K562 (cell line): ENCODE measurements around the gene APOL3. TPM values are rescaled to one million over a fixed set of nuclear protein-coding genes. Genes with fewer than 3 reads are reported as not detected.

Experiments used
- ATAC-seq: fragments of 200-7000 bp; cut with Tn5 transposase; 3 replicates; pipeline ENCODE4 v1.9.1; 2020; ENCODE audit warnings: moderate library complexity
- BruUV-seq: library from RNA; stranded (reverse); fragments of 400-500 nt; replicated peaks from 2 replicates; lab custom pipeline; 2021; lab: Mats Ljungman, UMichigan
- CTCF ChIA-PET: fragments of 300-600 bp; formaldehyde crosslinking; extraction: SDS; loops from one replicate; lab custom pipeline; 2021; ENCODE audit warnings: low intra/inter-chr PET ratio; lab: Yijun Ruan, JAX
- POLR2A ChIA-PET: fragments of 300-600, 350-650 bp; sonication (Branson Sonifier 250); formaldehyde crosslinking; extraction: SDS; loops from one replicate; lab custom pipeline; 2021; ENCODE audit warnings: antibody characterized with exemption, inconsistent platforms; lab: Yijun Ruan, JAX
- DNase-seq, 4 experiments: peaks; one replicate each; pipeline versions ENCODE4 v3.0.0 to v3.0.0-alpha.2; 2011 to 2018; ENCODE audit warnings: low spot score in 3 of 4, mixed read lengths in 3 of 4; ENCODE audit errors: extremely low read depth in 1 of 4
- FAIRE-seq: peaks from 2 replicates; lab custom pipeline; 2011; peaks lifted over from hg19 to GRCh38; lab: Jason Lieb, UNC
- H2AFZ ChIP-seq: 2 replicates; pipeline ENCODE4 v1.6.0; 2011; ENCODE audit warnings: low read depth, low read length, control low read depth, inconsistent platforms
- H3K27ac ChIP-seq: fragments of 200-600 bp; 3 replicates; pipeline ENCODE4 v1.8.0; 2011; ENCODE audit warnings: low read depth, mild to moderate bottlenecking, control low read depth, inconsistent platforms, low read length, moderate library complexity, mixed read lengths; ENCODE audit errors: extremely low read depth
- H3K27me3 ChIP-seq, 2 experiments: fragments of 300-600 bp in 1 of 2; 2 replicates in 1 of 2; 3 replicates in 1 of 2; pipeline versions ENCODE4 v1.6.0 to v1.8.0; 2011; ENCODE audit warnings: inconsistent platforms in 2 of 2, low read length in 2 of 2, mild to moderate bottlenecking in 1 of 2, mixed read lengths in 1 of 2, moderate library complexity in 1 of 2; ENCODE audit not compliant: control insufficient read depth in 2 of 2, insufficient read depth in 2 of 2
- H3K36me3 ChIP-seq: fragments of 300-600 bp; 3 replicates; pipeline ENCODE4 v1.8.0; 2011; ENCODE audit warnings: mild to moderate bottlenecking, low read length, inconsistent platforms; ENCODE audit not compliant: control insufficient read depth, insufficient read depth
- H3K4me1 ChIP-seq, 2 experiments: fragments of 200-600 bp in 1 of 2; replicated peaks in 1 of 2; 2 replicates in 1 of 2; 3 replicates in 1 of 2; pipeline versions ENCODE4 v1.5.1 to v1.8.0; 2011; ENCODE audit warnings: inconsistent platforms in 2 of 2, low read length in 2 of 2, mild to moderate bottlenecking in 1 of 2, mixed read lengths in 1 of 2, moderate library complexity in 1 of 2; ENCODE audit not compliant: control insufficient read depth in 2 of 2, insufficient read depth in 2 of 2
- H3K4me2 ChIP-seq: 2 replicates; pipeline ENCODE4 v1.6.1; 2011; ENCODE audit warnings: low read length, control low read depth, inconsistent platforms, mixed read lengths; ENCODE audit not compliant: insufficient read depth
- H3K4me3 ChIP-seq: fragments of 200-600 bp; sonication (generic), shearing (Covaris generic); 2 replicates; pipeline ENCODE4 v1.5.1; 2016; ENCODE audit warnings: control low read depth, inconsistent platforms
- H3K79me2 ChIP-seq: fragments of 200-600 bp; 3 replicates; pipeline ENCODE4 v1.8.0; 2011; ENCODE audit warnings: low read length, inconsistent platforms; ENCODE audit not compliant: control insufficient read depth, insufficient read depth
- H3K9ac ChIP-seq, 2 experiments: 2 replicates each; pipeline versions ENCODE4 v1.6.0 to v1.6.1; 2011; ENCODE audit warnings: low read depth in 2 of 2, low read length in 2 of 2, control low read depth in 1 of 2, inconsistent platforms in 1 of 2, mild to moderate bottlenecking in 1 of 2, mixed read lengths in 1 of 2; ENCODE audit not compliant: insufficient read depth in 1 of 2
- H3K9me1 ChIP-seq: one replicate; pipeline ENCODE4 v1.6.0; 2011; ENCODE audit warnings: inconsistent platforms, mild to moderate bottlenecking, low read length, moderate library complexity; ENCODE audit not compliant: control insufficient read depth, insufficient read depth
- H3K9me3 ChIP-seq: replicated peaks from 2 replicates; pipeline ENCODE4 v1.5.1; 2011; ENCODE audit warnings: low read depth, low read length, inconsistent platforms; ENCODE audit not compliant: control insufficient read depth, insufficient read depth
- H4K20me1 ChIP-seq: replicated peaks from 2 replicates; pipeline ENCODE4 v1.6.1; 2011; ENCODE audit warnings: low read length, inconsistent platforms, mixed read lengths; ENCODE audit not compliant: control insufficient read depth, insufficient read depth
- ADNP ChIP-seq: fragments of 200-800 bp; sonication (Bioruptor generic); IDR thresholded peaks from 2 replicates; pipeline ENCODE4 v1.6.1; 2016; ENCODE audit warnings: missing genetic modification characterization, missing compliant biosample characterization
- ELF4 ChIP-seq: fragments of 450-650 bp; formaldehyde crosslinking; IDR thresholded peaks from 2 replicates; pipeline ENCODE4 v1.4.0; 2022; ENCODE audit warnings: missing genetic modification characterization
- HDAC8 ChIP-seq: fragments of 450-650 bp; IDR thresholded peaks from 2 replicates; pipeline ENCODE4 v1.6.1; 2016; ENCODE audit warnings: mild to moderate bottlenecking, missing genetic modification characterization, moderate library complexity, missing compliant biosample characterization
- MBD2 ChIP-seq: sonication (generic); IDR thresholded peaks from 2 replicates; pipeline ENCODE4 v1.6.1; 2016; ENCODE audit warnings: low read depth, borderline replicate concordance
- MECOM ChIP-seq: fragments of 250-450 bp; sonication (Bioruptor Pico); IDR thresholded peaks from 2 replicates; pipeline ENCODE4 v1.8.0; 2022; ENCODE audit warnings: inconsistent platforms
- NCOA1 ChIP-seq: fragments of 450-650 bp; IDR thresholded peaks from 2 replicates; pipeline ENCODE4 v1.6.1; 2016; ENCODE audit warnings: low read depth
- RBM34 ChIP-seq: fragments of 200-400 bp; formaldehyde crosslinking; IDR thresholded peaks from 2 replicates; pipeline ENCODE4 v1.6.1; 2018; ENCODE audit warnings: low read length, borderline replicate concordance; ENCODE audit not compliant: insufficient read depth
- ZNF133 ChIP-seq: fragments of 250-450 bp; sonication (Bioruptor Pico); IDR thresholded peaks from 2 replicates; pipeline ENCODE4 v1.4.0; 2020; ENCODE audit warnings: mild to moderate bottlenecking
- ZNF274 ChIP-seq: IDR thresholded peaks from 2 replicates; pipeline ENCODE4 v1.6.1; 2011; ENCODE audit warnings: low read depth, mild to moderate bottlenecking, low read length, moderate library complexity, borderline replicate concordance
- ZNF583 ChIP-seq: fragments of 250-450 bp; sonication (Bioruptor Pico); IDR thresholded peaks from 2 replicates; pipeline ENCODE4 v1.4.0; 2020
- WGBS: fragments of 100-300 bp; shearing (Covaris generic); methylation state at CpG from one replicate; pipeline ENCODE4 v1.1.6; 2016; ENCODE audit warnings: low coverage, mixed read lengths; ENCODE audit not compliant: insufficient coverage; ENCODE audit errors: missing lambda C conversion rate; 5-methylcytosine and 5-hydroxymethylcytosine counted together
- in situ Hi-C: fragments of 300-500 bp; cut with MboI; formaldehyde crosslinking; loops from 4 replicates; pipeline ENCODE4 v1.15.0; 2018; ENCODE audit warnings: inconsistent platforms, mixed read lengths
- intact Hi-C: fragments of 100-400 bp; cut with micrococcal nuclease; formaldehyde crosslinking; loops from 2 replicates; pipeline ENCODE4 v1.14.2; 2022
- polyA plus RNA-seq, 8 experiments: library from polyadenylated mRNA; depleted of rRNA in 4 of 8; stranded (reverse) in 5 of 8; unstranded in 3 of 8; fragments of >200 nt; fragmentation: Nextera tagmentation in 2 of 8; fragmentation: Illumina TruSeq in 1 of 8; extraction: Ambion mirVana in 2 of 8; extraction: Trizol in 1 of 8; gene quantifications; 2 replicates each; pipeline versions ENCODE4 v1.2.1 to v1.2.3, GENCODE V29; 2011 to 2014; ENCODE audit warnings: inconsistent platforms in 1 of 8, missing spikeins in 1 of 8
- total RNA-seq, 7 experiments: library from RNA; depleted of rRNA in 6 of 7; stranded (reverse); fragments of >200 nt in 6 of 7; fragmentation: Illumina TruSeq in 2 of 7; extraction: Trizol in 2 of 7; gene quantifications; 2 replicates each; pipeline versions ENCODE4 v1.2.1 to v1.2.3, GENCODE V29; 2011 to 2021; ENCODE audit warnings: low replicate concordance in 1 of 7
- TF ChIP-seq, protein P1 (sequence below): fragments of 450-650 bp; formaldehyde crosslinking; IDR thresholded peaks from 2 replicates; pipeline ENCODE4 v1.4.0; 2020; ENCODE audit warnings: mild to moderate bottlenecking
- TF ChIP-seq, protein P2 (sequence below): IDR thresholded peaks from 3 replicates; pipeline ENCODE4 v1.6.1; 2011; ENCODE audit warnings: borderline replicate concordance, mild to moderate bottlenecking; ENCODE audit not compliant: insufficient read length, insufficient read depth
- TF ChIP-seq, protein P3 (sequence below): fragments of 150-350 bp; IDR thresholded peaks from 2 replicates; pipeline ENCODE4 v1.6.1; 2014; ENCODE audit warnings: low read depth, mild to moderate bottlenecking, low read length, borderline replicate concordance
- TF ChIP-seq, protein P4 (sequence below): fragments of 250-450 bp; sonication (Bioruptor Pico); IDR thresholded peaks from 2 replicates; pipeline ENCODE4 v1.6.1; 2021; ENCODE audit warnings: mild to moderate bottlenecking
- TF ChIP-seq, protein P5 (sequence below): sonication (generic); formaldehyde crosslinking; IDR thresholded peaks from 2 replicates; pipeline ENCODE4 v1.4.0; 2020; ENCODE audit warnings: mild to moderate bottlenecking, missing genetic modification reagents

Gene APOL3
- total and polyA plus RNA-seq, 9 of the 15 experiments (the other 6 are each of a cell fraction or from before 2014, with no cell fraction given) = 0.25 to 1.1 (median 0.56) TPM; not detected in 1

DNA sequence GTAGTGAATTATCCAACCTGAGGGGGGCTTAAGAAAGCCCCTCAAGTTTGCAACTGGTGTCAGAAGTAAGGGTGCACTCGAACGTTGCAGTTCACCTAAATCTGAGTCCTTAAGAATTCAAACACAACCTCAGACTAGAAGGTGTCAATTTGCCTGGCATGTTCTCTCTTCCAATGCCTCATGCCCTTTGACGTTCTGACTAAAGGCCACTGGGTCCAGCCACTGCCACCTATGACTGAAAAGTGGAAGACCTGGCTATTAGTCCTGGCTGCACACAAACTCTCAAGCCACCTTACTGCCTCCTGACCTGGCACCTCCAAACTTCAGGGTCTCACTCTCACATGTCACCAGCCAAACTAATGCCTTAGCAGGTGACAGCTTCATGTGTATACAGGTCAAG, 33.0 kb upstream of the APOL3 start:
- FAIRE-seq = no peak
- H4K20me1 ChIP-seq = no peaks in the 10 kb centered on the region
- peaks cover 21% of the 10 kb centered on the region; the same call in 1 of the 3 replicates for H3K36me3 ChIP-seq
- no peaks in the 10 kb centered on the region for H3K9me1 ChIP-seq
- H3K4me2 ChIP-seq = no peak overlapping the region
- H3K4me1 ChIP-seq = peaks cover 14 to 19% of the 10 kb centered on the region in 2 experiments; a peak in 4 of 5 replicates
- no TSS peak for BruUV-seq
- H3K27ac ChIP-seq = no peak overlapping the region
- no peak overlapping the region for H3K4me3 ChIP-seq
- H2AFZ ChIP-seq = no peak overlapping the region
- ATAC-seq = no peak
- ChIA-PET CTCF (no interaction called here), POLR2A (no interaction called here)
- DNase-seq = no peak
- H3K79me2 ChIP-seq = no peaks in the 10 kb centered on the region
- 56% methylated on average over 3 of the region's 3 CpGs for WGBS
- H3K9me3 ChIP-seq = no peaks in the 10 kb centered on the region
- intact Hi-C loops (no loop called here), in situ Hi-C loops (no loop called here)
- TF ChIP-seq, protein P1, sequence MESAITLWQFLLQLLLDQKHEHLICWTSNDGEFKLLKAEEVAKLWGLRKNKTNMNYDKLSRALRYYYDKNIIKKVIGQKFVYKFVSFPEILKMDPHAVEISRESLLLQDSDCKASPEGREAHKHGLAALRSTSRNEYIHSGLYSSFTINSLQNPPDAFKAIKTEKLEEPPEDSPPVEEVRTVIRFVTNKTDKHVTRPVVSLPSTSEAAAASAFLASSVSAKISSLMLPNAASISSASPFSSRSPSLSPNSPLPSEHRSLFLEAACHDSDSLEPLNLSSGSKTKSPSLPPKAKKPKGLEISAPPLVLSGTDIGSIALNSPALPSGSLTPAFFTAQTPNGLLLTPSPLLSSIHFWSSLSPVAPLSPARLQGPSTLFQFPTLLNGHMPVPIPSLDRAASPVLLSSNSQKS = no peak
- no peak for TF ChIP-seq MECOM (CRISPR knock-in tag)
- TF ChIP-seq, protein P2, sequence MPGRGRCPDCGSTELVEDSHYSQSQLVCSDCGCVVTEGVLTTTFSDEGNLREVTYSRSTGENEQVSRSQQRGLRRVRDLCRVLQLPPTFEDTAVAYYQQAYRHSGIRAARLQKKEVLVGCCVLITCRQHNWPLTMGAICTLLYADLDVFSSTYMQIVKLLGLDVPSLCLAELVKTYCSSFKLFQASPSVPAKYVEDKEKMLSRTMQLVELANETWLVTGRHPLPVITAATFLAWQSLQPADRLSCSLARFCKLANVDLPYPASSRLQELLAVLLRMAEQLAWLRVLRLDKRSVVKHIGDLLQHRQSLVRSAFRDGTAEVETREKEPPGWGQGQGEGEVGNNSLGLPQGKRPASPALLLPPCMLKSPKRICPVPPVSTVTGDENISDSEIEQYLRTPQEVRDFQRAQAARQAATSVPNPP = no peak
- no peak for TF ChIP-seq ZNF583 (CRISPR knock-in tag)
- TF ChIP-seq MBD2 = no peak
- TF ChIP-seq ADNP (tag) = no peak
- TF ChIP-seq HDAC8 (tag) = no peak
- TF ChIP-seq ELF4 (CRISPR knock-in tag) = no peak
- TF ChIP-seq, protein P3, sequence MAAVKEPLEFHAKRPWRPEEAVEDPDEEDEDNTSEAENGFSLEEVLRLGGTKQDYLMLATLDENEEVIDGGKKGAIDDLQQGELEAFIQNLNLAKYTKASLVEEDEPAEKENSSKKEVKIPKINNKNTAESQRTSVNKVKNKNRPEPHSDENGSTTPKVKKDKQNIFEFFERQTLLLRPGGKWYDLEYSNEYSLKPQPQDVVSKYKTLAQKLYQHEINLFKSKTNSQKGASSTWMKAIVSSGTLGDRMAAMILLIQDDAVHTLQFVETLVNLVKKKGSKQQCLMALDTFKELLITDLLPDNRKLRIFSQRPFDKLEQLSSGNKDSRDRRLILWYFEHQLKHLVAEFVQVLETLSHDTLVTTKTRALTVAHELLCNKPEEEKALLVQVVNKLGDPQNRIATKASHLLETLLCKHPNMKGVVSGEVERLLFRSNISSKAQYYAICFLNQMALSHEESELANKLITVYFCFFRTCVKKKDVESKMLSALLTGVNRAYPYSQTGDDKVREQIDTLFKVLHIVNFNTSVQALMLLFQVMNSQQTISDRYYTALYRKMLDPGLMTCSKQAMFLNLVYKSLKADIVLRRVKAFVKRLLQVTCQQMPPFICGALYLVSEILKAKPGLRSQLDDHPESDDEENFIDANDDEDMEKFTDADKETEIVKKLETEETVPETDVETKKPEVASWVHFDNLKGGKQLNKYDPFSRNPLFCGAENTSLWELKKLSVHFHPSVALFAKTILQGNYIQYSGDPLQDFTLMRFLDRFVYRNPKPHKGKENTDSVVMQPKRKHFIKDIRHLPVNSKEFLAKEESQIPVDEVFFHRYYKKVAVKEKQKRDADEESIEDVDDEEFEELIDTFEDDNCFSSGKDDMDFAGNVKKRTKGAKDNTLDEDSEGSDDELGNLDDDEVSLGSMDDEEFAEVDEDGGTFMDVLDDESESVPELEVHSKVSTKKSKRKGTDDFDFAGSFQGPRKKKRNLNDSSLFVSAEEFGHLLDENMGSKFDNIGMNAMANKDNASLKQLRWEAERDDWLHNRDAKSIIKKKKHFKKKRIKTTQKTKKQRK = no peak
- TF ChIP-seq ZNF133 (CRISPR knock-in tag) = no peak
- TF ChIP-seq, protein P4, sequence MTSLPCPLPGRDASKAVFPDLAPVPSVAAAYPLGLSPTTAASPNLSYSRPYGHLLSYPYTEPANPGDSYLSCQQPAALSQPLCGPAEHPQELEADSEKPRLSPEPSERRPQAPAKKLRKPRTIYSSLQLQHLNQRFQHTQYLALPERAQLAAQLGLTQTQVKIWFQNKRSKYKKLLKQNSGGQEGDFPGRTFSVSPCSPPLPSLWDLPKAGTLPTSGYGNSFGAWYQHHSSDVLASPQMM (CRISPR knock-in tag) = no peak
- TF ChIP-seq, protein P5, sequence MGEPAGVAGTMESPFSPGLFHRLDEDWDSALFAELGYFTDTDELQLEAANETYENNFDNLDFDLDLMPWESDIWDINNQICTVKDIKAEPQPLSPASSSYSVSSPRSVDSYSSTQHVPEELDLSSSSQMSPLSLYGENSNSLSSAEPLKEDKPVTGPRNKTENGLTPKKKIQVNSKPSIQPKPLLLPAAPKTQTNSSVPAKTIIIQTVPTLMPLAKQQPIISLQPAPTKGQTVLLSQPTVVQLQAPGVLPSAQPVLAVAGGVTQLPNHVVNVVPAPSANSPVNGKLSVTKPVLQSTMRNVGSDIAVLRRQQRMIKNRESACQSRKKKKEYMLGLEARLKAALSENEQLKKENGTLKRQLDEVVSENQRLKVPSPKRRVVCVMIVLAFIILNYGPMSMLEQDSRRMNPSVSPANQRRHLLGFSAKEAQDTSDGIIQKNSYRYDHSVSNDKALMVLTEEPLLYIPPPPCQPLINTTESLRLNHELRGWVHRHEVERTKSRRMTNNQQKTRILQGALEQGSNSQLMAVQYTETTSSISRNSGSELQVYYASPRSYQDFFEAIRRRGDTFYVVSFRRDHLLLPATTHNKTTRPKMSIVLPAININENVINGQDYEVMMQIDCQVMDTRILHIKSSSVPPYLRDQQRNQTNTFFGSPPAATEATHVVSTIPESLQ (CRISPR knock-in tag) = no peak
- TF ChIP-seq ZNF274 = no peak
- TF ChIP-seq NCOA1 = no peak
- TF ChIP-seq RBM34 = no peak
- H3K9ac ChIP-seq = no peak overlapping the region
- no peaks in the 10 kb centered on the region for H3K27me3 ChIP-seq
